HepG2 (cell line): ENCODE data around the gene MRPL27. TPM values are rescaled to one million over a fixed set of nuclear protein-coding genes. Genes with fewer than 3 reads are reported as not detected.
A peak's percentile ranks its signal among the peaks of the same experiment; 100 is the strongest.

Source experiments
- ADNP ChIP-seq: sonication (generic); formaldehyde crosslinking; IDR thresholded peaks from 2 replicates; pipeline ENCODE4 v1.4.0; 2020; ENCODE audit warnings: missing genetic modification reagents
- ATRX ChIP-seq: sonication (generic); formaldehyde crosslinking; IDR thresholded peaks from 2 replicates; pipeline ENCODE4 v1.4.0; 2020; ENCODE audit warnings: missing genetic modification reagents, borderline replicate concordance
- KMT2A ChIP-seq: sonication (generic); formaldehyde crosslinking; IDR thresholded peaks from 2 replicates; pipeline ENCODE4 v1.4.0; 2020; ENCODE audit warnings: missing genetic modification reagents
- MLLT10 ChIP-seq: sonication (generic); formaldehyde crosslinking; IDR thresholded peaks from 2 replicates; pipeline ENCODE4 v1.4.0; 2020; ENCODE audit warnings: missing genetic modification reagents
- MYC ChIP-seq: sonication (generic); formaldehyde crosslinking; IDR thresholded peaks from 2 replicates; pipeline ENCODE4 v1.9.0; 2021; ENCODE audit warnings: missing genetic modification reagents, borderline replicate concordance
- NFKB2 ChIP-seq: sonication (generic); formaldehyde crosslinking; IDR thresholded peaks from 2 replicates; pipeline ENCODE4 v1.4.0; 2020; ENCODE audit warnings: missing genetic modification reagents, borderline replicate concordance
- NONO ChIP-seq, 2 experiments: fragments of 450-650 bp in 1 of 2; sonication (generic) in 1 of 2; formaldehyde crosslinking in 1 of 2; IDR thresholded peaks in 1 of 2; conservative IDR thresholded peaks in 1 of 2; 2 replicates each; pipeline versions ENCODE4 v1.6.1 to v1.8.0; 2017 to 2022; ENCODE audit warnings: mild to moderate bottlenecking in 1 of 2, missing genetic modification reagents in 1 of 2, moderate library complexity in 1 of 2
- POLR2G ChIP-seq: fragments of 200-400 bp; formaldehyde crosslinking; IDR thresholded peaks from 2 replicates; pipeline ENCODE4 v1.6.1; 2018; ENCODE audit warnings: mild to moderate bottlenecking, low read depth, low read length, moderate library complexity
- RAD51 ChIP-seq: fragments of 450-650 bp; IDR thresholded peaks from 2 replicates; pipeline ENCODE4 v1.6.1; 2016; ENCODE audit warnings: borderline replicate concordance
- RBAK ChIP-seq: sonication (generic); formaldehyde crosslinking; IDR thresholded peaks from 2 replicates; pipeline ENCODE4 v1.5.1; 2020; ENCODE audit warnings: mild to moderate bottlenecking, missing genetic modification reagents
- SPEN ChIP-seq: sonication (generic); formaldehyde crosslinking; IDR thresholded peaks from 2 replicates; pipeline ENCODE4 v1.5.1; 2020; ENCODE audit warnings: low read depth, mild to moderate bottlenecking, missing genetic modification reagents
- TBP ChIP-seq: sonication (generic); formaldehyde crosslinking; IDR thresholded peaks from 2 replicates; pipeline ENCODE4 v1.5.0; 2020; ENCODE audit warnings: missing genetic modification reagents
- TFDP1 ChIP-seq: IDR thresholded peaks from 2 replicates; pipeline ENCODE4 v1.6.1; 2016; ENCODE audit warnings: missing compliant biosample characterization, missing genetic modification reagents, borderline replicate concordance
- ZBTB2 ChIP-seq: sonication (generic); formaldehyde crosslinking; IDR thresholded peaks from 2 replicates; pipeline ENCODE4 v1.8.0; 2022; ENCODE audit warnings: low read depth, missing genetic modification reagents
- ZNF260 ChIP-seq: sonication (generic); formaldehyde crosslinking; IDR thresholded peaks from 2 replicates; pipeline ENCODE4 v1.4.0; 2020; ENCODE audit warnings: missing genetic modification reagents, low read depth, mild to moderate bottlenecking, borderline replicate concordance
- ZNF337 ChIP-seq: sonication (generic); formaldehyde crosslinking; IDR thresholded peaks from 2 replicates; pipeline ENCODE4 v1.5.1; 2020; ENCODE audit warnings: missing genetic modification reagents, low read depth, mild to moderate bottlenecking, borderline replicate concordance
- ZNF446 ChIP-seq: sonication (generic); formaldehyde crosslinking; IDR thresholded peaks from 2 replicates; pipeline ENCODE4 v1.5.0; 2020; ENCODE audit warnings: mild to moderate bottlenecking, missing genetic modification reagents
- ZNF782 ChIP-seq: sonication (generic); formaldehyde crosslinking; IDR thresholded peaks from 2 replicates; pipeline ENCODE4 v1.4.0; 2020; ENCODE audit warnings: missing genetic modification reagents, mild to moderate bottlenecking, borderline replicate concordance
- ZNF883 ChIP-seq: sonication (generic); formaldehyde crosslinking; IDR thresholded peaks from 2 replicates; pipeline ENCODE4 v1.5.1; 2020; ENCODE audit warnings: mild to moderate bottlenecking, missing genetic modification reagents; ENCODE audit errors: not compliant biosample characterization
- polyA plus RNA-seq, 8 experiments: library from polyadenylated mRNA; depleted of rRNA in 3 of 8; stranded (reverse) in 7 of 8; unstranded in 1 of 8; fragments of >200 nt; fragmentation: Illumina TruSeq in 4 of 8; extraction: Trizol in 4 of 8; gene quantifications; 2 replicates each; pipeline versions ENCODE4 v1.2.1 to v1.2.3, GENCODE V29; 2011 to 2016; ENCODE audit warnings: low read depth in 4 of 8, missing spikeins in 1 of 8, mixed read lengths in 1 of 8; ENCODE audit not compliant: insufficient read depth in 1 of 8
- total RNA-seq, 5 experiments: library from RNA; depleted of rRNA; stranded (reverse); fragments of >200 nt; fragmentation: Illumina TruSeq; extraction: Trizol; gene quantifications; 2 replicates each; pipeline ENCODE4 v1.2.3, GENCODE V29; 2016; ENCODE audit warnings: low read depth in 1 of 5
- TF ChIP-seq, protein P1 (sequence below): sonication (generic); formaldehyde crosslinking; IDR thresholded peaks from 2 replicates; pipeline ENCODE4 v1.5.1; 2020; ENCODE audit warnings: missing genetic modification reagents, mild to moderate bottlenecking, borderline replicate concordance
- TF ChIP-seq, protein P2 (sequence below): sonication (generic); formaldehyde crosslinking; IDR thresholded peaks from 2 replicates; pipeline ENCODE4 v1.5.1; 2020; ENCODE audit warnings: mild to moderate bottlenecking, missing genetic modification reagents, moderate library complexity

The MRPL27 gene
- total and polyA plus RNA-seq, 2 of the 13 experiments (the other 11 are each of a cell fraction or from before 2014, with no cell fraction given): 137 to 217 TPM

- no peak; the same call in 1 of the 2 replicates for TF ChIP-seq KMT2A (CRISPR knock-in tag)
- no peak for TF ChIP-seq RAD51
- no peak for TF ChIP-seq ZNF337 (CRISPR knock-in tag)
- no peak for TF ChIP-seq RBAK (CRISPR knock-in tag)
- TF ChIP-seq, protein P1, sequence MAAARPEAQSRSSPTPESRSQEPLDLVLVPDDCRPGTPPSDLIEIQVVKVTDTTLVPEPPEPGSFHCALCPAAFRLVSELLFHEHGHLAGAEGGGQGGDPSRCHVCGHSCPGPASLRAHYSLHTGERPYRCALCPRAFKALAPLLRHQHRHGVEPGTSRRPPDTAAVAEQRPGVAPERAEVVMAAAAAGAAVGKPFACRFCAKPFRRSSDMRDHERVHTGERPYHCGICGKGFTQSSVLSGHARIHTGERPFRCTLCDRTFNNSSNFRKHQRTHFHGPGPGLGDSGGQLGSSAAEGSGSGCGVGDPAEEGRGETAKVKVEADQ: no peak; the same call in 1 of the 2 replicates
- peak; percentile 92 for TF ChIP-seq NFKB2 (CRISPR knock-in tag)
- peak; percentile 80 for TF ChIP-seq POLR2G
- no peak for TF ChIP-seq ZBTB2 (CRISPR knock-in tag)
- TF ChIP-seq MYC (CRISPR knock-in tag): peak; percentile 85
- TF ChIP-seq ADNP (CRISPR knock-in tag): no peak
- no peak; the same call in 1 of the 2 replicates for TF ChIP-seq SPEN
- peak; percentile 62; the same call in 1 of the 2 replicates for TF ChIP-seq TFDP1 (CRISPR knock-in tag)
- TF ChIP-seq TBP (CRISPR knock-in tag): no peak; the same call in 1 of the 2 replicates
- no peak for TF ChIP-seq ZNF782
- TF ChIP-seq, protein P2, sequence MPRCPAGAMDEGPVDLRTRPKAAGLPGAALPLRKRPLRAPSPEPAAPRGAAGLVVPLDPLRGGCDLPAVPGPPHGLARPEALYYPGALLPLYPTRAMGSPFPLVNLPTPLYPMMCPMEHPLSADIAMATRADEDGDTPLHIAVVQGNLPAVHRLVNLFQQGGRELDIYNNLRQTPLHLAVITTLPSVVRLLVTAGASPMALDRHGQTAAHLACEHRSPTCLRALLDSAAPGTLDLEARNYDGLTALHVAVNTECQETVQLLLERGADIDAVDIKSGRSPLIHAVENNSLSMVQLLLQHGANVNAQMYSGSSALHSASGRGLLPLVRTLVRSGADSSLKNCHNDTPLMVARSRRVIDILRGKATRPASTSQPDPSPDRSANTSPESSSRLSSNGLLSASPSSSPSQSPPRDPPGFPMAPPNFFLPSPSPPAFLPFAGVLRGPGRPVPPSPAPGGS (CRISPR knock-in tag): peak; percentile 81; the same call in 1 of the 2 replicates
- TF ChIP-seq ZNF260: no peak
- TF ChIP-seq ZNF446: peak; percentile 91; the same call in 1 of the 2 replicates
- no peak for TF ChIP-seq NONO (IDR thresholded peaks at IDR 0.05)
- TF ChIP-seq NONO (CRISPR knock-in tag; conservative IDR thresholded peaks at IDR 0.05): no peak; the same call in 1 of the 2 replicates
- no peak for TF ChIP-seq ATRX (CRISPR knock-in tag)
- TF ChIP-seq ZNF883 (CRISPR knock-in tag): no peak
- TF ChIP-seq MLLT10 (CRISPR knock-in tag): no peak
Observed at GRCh38 chr17:50345432-50346312, 27.3 kb downstream of the MRPL27 start, which contains the start of gene XYLT2 (continued).
